Measurements from ENCODE around the gene PELI2.
A peak's percentile ranks its signal among the peaks of the same experiment; 100 is the strongest.

PELI2 gene

GRCh38 chr14:56138928-56139327 is 20.7 kb downstream of the PELI2 start:
- no peaks in the 10 kb centered on the region for H3K36me3 ChIP-seq (ENCODE audit: control insufficient read depth in 2 of 2, insufficient read depth in 1 of 2, low read length in 2 of 2)

GRCh38 chr14:56142314-56142713 is 24.1 kb downstream of the PELI2 start:
- Histone ChIP-seq H3K4me3 (ENCODE audit: low read depth, low read length) (no peak overlapping the region), H3K4me1 (ENCODE audit: control insufficient read depth, insufficient read depth, low read length) (peaks cover 13% of the 10 kb centered on the region), H3K36me3 (ENCODE audit: control insufficient read depth in 2 of 2, insufficient read depth in 1 of 2, low read length in 2 of 2) (no peaks in the 10 kb centered on the region), H3K9me3 (ENCODE audit: control insufficient read depth, insufficient read depth, low read depth, low read length) (no peaks in the 10 kb centered on the region), H3K27ac (ENCODE audit: extremely low read depth, low read depth, low read length) (no peak overlapping the region)
- no peak for TF ChIP-seq KLF10 (tag by site-specific recombination; IDR thresholded peaks at IDR 0.05)
- TF ChIP-seq ZNF658 (tag by site-specific recombination; IDR thresholded peaks at IDR 0.05) = no peak
- TF ChIP-seq ZNF354C (tag by site-specific recombination; IDR thresholded peaks at IDR 0.05; ENCODE audit: borderline replicate concordance, low read depth) = no peak
- TF ChIP-seq ZNF146 (tag by site-specific recombination; IDR thresholded peaks at IDR 0.05) = no peak
- no peak for TF ChIP-seq HOXC10 (CRISPR knock-in tag; IDR thresholded peaks at IDR 0.05)
- TF ChIP-seq, protein P1, sequence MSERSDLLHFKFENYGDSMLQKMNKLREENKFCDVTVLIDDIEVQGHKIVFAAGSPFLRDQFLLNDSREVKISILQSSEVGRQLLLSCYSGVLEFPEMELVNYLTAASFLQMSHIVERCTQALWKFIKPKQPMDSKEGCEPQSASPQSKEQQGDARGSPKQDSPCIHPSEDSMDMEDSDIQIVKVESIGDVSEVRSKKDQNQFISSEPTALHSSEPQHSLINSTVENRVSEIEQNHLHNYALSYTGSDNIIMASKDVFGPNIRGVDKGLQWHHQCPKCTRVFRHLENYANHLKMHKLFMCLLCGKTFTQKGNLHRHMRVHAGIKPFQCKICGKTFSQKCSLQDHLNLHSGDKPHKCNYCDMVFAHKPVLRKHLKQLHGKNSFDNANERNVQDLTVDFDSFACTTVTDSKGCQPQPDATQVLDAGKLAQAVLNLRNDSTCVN (tag by site-specific recombination; optimal IDR thresholded peaks at IDR 0.05) = no peak
- no peak for TF ChIP-seq ZNF391 (tag by site-specific recombination; IDR thresholded peaks at IDR 0.05; ENCODE audit: borderline replicate concordance, low read depth)
- TF ChIP-seq ZBTB1 (tag by site-specific recombination; IDR thresholded peaks at IDR 0.05) = no peak
- no peak for TF ChIP-seq BCL11A (tag by site-specific recombination; IDR thresholded peaks at IDR 0.05; ENCODE audit: low read depth)
- TF ChIP-seq ZNF426 (tag by site-specific recombination; IDR thresholded peaks at IDR 0.05) = no peak
- TF ChIP-seq OSR2 (tag by site-specific recombination; IDR thresholded peaks at IDR 0.05) = no peak
- TF ChIP-seq ZNF645 (tag by site-specific recombination; IDR thresholded peaks at IDR 0.05) = no peak
- TF ChIP-seq ZNF214 (tag by site-specific recombination; IDR thresholded peaks at IDR 0.05; ENCODE audit: borderline replicate concordance) = no peak
- no peak for TF ChIP-seq ZNF555 (tag by site-specific recombination; conservative IDR thresholded peaks at IDR 0.05)
- no peak for TF ChIP-seq MEIS1 (CRISPR knock-in tag; IDR thresholded peaks at IDR 0.05; ENCODE audit: borderline replicate concordance)
- ChIA-PET POLR2A (interaction anchor here (0.7 kb wide), 1 partner anchor 197 kb away, joined by 3 read pairs; no protein-coding TSS in a partner anchor), CTCF (no interaction called here)

More at GRCh38 chr14:56138928-56139327, 20.7 kb downstream of the PELI2 start:
- peaks cover 37% of the 10 kb centered on the region for H3K4me1 ChIP-seq (ENCODE audit: control insufficient read depth, insufficient read depth, low read length)
- TF ChIP-seq ZNF223 (tag by site-specific recombination; IDR thresholded peaks at IDR 0.05) (no peak), ZFHX2 (tag by site-specific recombination; conservative IDR thresholded peaks at IDR 0.05) (peak; percentile 65), ZNF843 (tag by site-specific recombination; IDR thresholded peaks at IDR 0.05) (no peak), MZF1 (tag by site-specific recombination; IDR thresholded peaks at IDR 0.05; ENCODE audit: borderline replicate concordance) (peak; percentile 13; the same call in 1 of the 2 replicates), ZNF341 (tag by site-specific recombination; IDR thresholded peaks at IDR 0.05; ENCODE audit: low read depth) (0 out of 2 replicates have a peak, but pooled peaks have one; percentile 25), EGR2 (tag by site-specific recombination; IDR thresholded peaks at IDR 0.05; ENCODE audit: low read depth) (peak; percentile 81)
- CTCF ChIA-PET = no interaction called here
- no peak overlapping the region for H3K4me3 ChIP-seq (ENCODE audit: low read depth, low read length)
- no peak overlapping the region for H3K27ac ChIP-seq (ENCODE audit: extremely low read depth, low read depth, low read length)
- H3K9me3 ChIP-seq (ENCODE audit: control insufficient read depth, insufficient read depth, low read depth, low read length) = no peaks in the 10 kb centered on the region
- POLR2A ChIA-PET = no interaction called here

- Histone ChIP-seq H3K4me1 (ENCODE audit: control insufficient read depth, insufficient read depth, low read length) (peaks cover 15% of the 10 kb centered on the region), H3K4me3 (ENCODE audit: low read depth, low read length) (no peak overlapping the region), H3K27ac (ENCODE audit: extremely low read depth, low read depth, low read length) (no peak overlapping the region), H3K36me3 (ENCODE audit: control insufficient read depth in 2 of 2, insufficient read depth in 1 of 2, low read length in 2 of 2) (no peaks in the 10 kb centered on the region), H3K9me3 (ENCODE audit: control insufficient read depth, insufficient read depth, low read depth, low read length) (no peaks in the 10 kb centered on the region)
- CTCF ChIA-PET = no interaction called here
- POLR2A ChIA-PET = interaction anchor here (0.7 kb wide), 1 partner anchor 198 kb away, joined by 3 read pairs; no protein-coding TSS in a partner anchor
- TF ChIP-seq ZNF843 (tag by site-specific recombination; IDR thresholded peaks at IDR 0.05) (no peak), ZNF558 (tag by site-specific recombination; IDR thresholded peaks at IDR 0.05) (no peak), OSR2 (tag by site-specific recombination; IDR thresholded peaks at IDR 0.05) (no peak), ZNF146 (tag by site-specific recombination; IDR thresholded peaks at IDR 0.05) (no peak), ZNF701 (tag by site-specific recombination; IDR thresholded peaks at IDR 0.05) (no peak), ZNF76 (tag by site-specific recombination; IDR thresholded peaks at IDR 0.05; ENCODE audit: borderline replicate concordance, low read depth) (no peak), HOXD13 (CRISPR knock-in tag; IDR thresholded peaks at IDR 0.05; ENCODE audit: borderline replicate concordance) (no peak), ZNF501 (tag by site-specific recombination; IDR thresholded peaks at IDR 0.05) (no peak), ZNF544 (tag by site-specific recombination; IDR thresholded peaks at IDR 0.05) (no peak)
- TF ChIP-seq, protein P2, sequence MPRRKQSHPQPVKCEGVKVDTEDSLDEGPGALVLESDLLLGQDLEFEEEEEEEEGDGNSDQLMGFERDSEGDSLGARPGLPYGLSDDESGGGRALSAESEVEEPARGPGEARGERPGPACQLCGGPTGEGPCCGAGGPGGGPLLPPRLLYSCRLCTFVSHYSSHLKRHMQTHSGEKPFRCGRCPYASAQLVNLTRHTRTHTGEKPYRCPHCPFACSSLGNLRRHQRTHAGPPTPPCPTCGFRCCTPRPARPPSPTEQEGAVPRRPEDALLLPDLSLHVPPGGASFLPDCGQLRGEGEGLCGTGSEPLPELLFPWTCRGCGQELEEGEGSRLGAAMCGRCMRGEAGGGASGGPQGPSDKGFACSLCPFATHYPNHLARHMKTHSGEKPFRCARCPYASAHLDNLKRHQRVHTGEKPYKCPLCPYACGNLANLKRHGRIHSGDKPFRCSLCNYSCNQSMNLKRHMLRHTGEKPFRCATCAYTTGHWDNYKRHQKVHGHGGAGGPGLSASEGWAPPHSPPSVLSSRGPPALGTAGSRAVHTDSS (tag by site-specific recombination; IDR thresholded peaks at IDR 0.05) = no peak
- TF ChIP-seq, protein P3, sequence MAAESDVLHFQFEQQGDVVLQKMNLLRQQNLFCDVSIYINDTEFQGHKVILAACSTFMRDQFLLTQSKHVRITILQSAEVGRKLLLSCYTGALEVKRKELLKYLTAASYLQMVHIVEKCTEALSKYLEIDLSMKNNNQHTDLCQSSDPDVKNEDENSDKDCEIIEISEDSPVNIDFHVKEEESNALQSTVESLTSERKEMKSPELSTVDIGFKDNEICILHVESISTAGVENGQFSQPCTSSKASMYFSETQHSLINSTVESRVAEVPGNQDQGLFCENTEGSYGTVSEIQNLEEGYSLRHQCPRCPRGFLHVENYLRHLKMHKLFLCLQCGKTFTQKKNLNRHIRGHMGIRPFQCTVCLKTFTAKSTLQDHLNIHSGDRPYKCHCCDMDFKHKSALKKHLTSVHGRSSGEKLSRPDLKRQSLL (tag by site-specific recombination; IDR thresholded peaks at IDR 0.05) = no peak
Observed at GRCh38 chr14:56143025-56143424, 24.8 kb downstream of the PELI2 start.
